ENCODE data around the gene GPR61. TPM values are rescaled to one million over a fixed set of nuclear protein-coding genes. Genes with fewer than 3 reads are reported as not detected.

GPR61 gene
- total RNA-seq, 2 donors from 2014 or later, result not detected

DNA sequence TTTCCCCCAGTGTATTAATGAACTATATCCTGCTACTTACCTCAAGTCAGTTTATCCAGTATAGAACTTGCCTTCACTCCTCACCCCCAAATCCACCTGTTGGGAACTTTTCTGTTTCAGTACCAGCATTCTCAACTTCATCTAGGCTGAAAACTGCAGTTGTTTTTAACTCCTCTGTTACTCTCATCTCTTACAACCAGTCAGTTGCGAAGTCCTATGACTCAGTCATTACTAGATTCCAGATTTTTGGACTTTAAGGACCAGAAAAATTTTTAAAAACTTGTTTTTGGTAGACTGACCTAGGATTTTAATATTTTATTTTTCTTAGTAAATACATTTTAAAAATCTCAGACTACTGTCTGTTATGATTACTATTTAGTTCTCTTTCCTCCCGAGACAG, 16.9 kb downstream of the GPR61 start:
- no peak for DNase-seq (ENCODE audit: low spot score)
- intact Hi-C loops (cut with DNase I), result no loop called here

DNA sequence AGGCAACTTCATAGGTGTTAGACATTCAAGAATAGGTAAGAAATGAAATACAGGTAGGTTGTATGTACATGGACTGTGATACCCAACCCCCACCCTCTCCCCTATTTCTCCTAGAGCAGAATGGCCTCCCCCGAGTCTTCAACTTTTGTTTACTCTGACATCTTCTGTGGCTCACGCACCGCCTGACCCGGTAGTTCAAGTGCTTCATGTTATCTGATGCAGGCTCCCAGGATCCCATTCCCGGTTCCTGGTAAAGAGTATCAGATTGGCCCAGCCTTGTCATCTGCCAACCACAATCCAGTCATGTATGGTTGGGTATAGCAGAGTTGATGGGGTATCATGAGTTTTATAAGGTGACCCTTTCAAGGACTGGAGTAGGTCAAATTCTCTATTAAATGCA, 17.8 kb downstream of the GPR61 start:
- intact Hi-C loops (cut with DNase I), result no loop called here
- DNase-seq (ENCODE audit: low spot score), result no peak

- no peak for DNase-seq (ENCODE audit: low spot score)
- intact Hi-C loops (cut with DNase I), result no loop called here
These were observed 20.3 kb downstream of the GPR61 start for GRCh38 chr1:109559995-109560394.

DNA sequence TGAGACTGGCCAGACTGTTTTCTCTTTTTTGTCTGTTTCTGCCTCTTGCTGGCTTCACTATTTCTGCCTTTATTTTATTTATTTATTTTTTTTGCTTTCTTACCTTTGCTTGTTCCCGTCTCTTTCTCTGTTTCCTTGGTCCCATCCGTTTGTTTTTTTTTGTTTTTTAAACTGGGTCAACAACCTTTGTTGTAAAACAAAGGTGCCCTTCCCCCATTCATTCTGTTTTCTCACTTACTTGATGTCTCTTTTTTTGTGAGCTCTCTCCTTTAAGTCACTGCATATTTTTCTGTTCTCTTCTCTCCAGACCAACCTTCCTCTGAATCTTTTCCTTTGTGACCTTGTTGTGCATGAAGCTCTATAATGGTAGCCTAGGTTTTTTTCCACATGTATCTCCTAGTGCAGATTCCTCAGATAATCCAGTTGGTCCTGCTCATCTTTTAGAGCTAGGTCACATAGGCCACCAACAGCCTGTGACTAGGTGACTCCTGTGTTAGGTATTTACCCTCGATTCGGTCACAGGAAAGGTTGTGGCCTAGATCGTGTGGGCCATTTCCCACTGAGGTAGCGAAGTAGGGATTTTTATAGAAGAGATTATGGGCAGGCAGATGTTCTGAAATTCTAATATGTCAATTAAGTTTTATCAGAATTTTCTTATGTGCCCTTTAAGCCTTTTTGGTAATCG, 24.7 kb downstream of the GPR61 start:
- intact Hi-C loops (cut with DNase I), result no loop called here

GRCh38 chr1:109565241-109565640, 25.6 kb downstream of the GPR61 start:
- intact Hi-C loops (cut with DNase I), result no loop called here
- no peak for DNase-seq (ENCODE audit: low spot score)

More for the DNA sequence above, 24.7 kb downstream of the GPR61 start:
- DNase-seq (ENCODE audit: low spot score), result no peak

DNA sequence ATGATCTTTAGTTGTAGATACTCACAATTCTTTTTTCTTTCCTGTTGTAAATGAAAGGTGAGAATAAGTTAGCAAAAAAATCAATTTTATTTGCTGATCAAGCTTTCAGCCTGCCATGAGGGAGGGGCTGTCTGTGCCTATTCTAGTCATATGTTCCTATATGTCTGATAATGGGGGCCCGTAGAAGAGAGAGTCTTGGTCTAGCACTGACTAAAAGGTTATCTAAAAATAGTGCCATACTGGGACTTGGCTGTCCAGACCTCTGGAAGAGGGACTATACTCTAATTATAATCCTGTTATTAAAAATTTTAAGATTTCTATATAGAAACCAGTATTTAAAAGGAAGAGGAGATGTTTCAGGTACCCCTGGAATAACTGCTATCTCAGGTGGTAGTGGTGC, 27.3 kb downstream of the GPR61 start:
- intact Hi-C loops (cut with DNase I), result no loop called here
- no peak for DNase-seq (ENCODE audit: low spot score)

GRCh38 chr1:109567877-109568672, 28.4 kb downstream of the GPR61 start:
- no peak for DNase-seq (ENCODE audit: low spot score)
- intact Hi-C loops (cut with DNase I), result no loop called here

GRCh38 chr1:109569323-109569722, 29.7 kb downstream of the GPR61 start:
- DNase-seq (ENCODE audit: low spot score), result no peak
- intact Hi-C loops (cut with DNase I), result no loop called here

DNA sequence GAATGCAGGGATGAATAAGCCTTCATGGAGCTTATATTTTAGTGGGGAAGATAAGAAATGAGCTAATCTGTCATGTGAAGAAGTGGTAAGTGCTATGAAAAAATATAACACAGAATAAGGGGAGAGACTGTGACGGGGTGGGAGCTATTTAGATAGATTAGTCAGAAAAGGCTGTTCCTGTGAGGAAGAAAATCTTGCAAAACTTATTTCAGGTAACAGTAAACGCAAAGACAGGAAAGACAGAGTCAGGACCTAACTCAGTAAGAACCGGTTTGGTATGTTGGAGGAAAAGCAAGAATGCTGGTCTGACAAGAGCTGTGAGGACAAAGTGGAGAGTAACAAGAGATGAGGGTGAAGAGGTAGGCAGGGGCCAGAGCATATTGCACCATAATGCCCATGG, 30.7 kb downstream of the GPR61 start:
- intact Hi-C loops (cut with DNase I), result no loop called here
- no peak for DNase-seq (ENCODE audit: low spot score)

GRCh38 chr1:109573785-109574184, 34.1 kb downstream of the GPR61 start:
- intact Hi-C loops (cut with DNase I), result no loop called here

DNA sequence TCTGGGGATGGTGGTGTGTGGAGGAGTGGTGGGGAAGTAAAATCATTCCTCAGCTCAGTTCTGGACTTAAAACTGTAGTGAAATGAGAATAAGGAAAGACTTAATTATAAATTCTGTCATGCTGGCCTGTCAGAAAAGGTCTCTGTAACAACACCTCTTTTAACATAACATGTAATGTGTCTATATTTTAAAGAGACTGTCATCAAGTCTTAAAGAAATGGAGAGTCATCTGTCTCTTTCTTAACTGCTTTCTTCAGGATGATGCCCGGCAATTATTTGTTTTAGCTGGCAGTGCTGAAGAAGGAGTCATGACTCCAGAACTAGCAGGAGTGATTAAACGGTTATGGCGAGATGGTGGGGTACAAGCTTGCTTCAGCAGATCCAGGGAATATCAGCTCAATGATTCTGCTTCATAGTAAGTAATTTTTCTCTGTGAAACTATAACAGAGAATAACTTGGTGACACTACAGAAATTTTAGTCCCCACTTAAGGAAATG, 39.3 kb downstream of the GPR61 start:
- DNase-seq (ENCODE audit: low spot score), result no peak

More at GRCh38 chr1:109573785-109574184, 34.1 kb downstream of the GPR61 start:
- no peak for DNase-seq (ENCODE audit: low spot score)

DNA sequence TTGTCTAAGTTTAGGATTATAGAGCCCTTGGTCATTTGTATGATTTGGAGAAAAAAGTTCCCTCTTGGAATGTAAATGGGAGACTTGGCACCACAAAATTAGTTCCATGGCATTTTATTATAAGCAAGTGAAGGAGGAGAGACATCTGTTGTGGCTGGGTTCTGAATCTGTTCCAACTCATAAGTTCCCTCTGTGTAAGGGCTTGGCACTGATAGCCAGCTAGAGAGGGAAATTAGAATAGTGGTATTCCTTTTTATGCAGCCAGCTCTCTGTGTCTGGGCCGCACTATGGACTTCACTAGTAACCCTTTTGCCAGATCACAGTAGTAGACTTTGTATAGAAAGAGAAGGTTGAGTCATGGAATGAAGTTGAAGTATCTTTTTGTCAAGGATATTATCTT, 39.8 kb downstream of the GPR61 start:
- intact Hi-C loops (cut with DNase I), result loop anchor here in 1 of 2 donors (5.0 kb wide), 1 partner anchor 78 kb away; the partner anchor contains the start of gene GSTM4
- no peak for DNase-seq (ENCODE audit: low spot score)

More for the DNA sequence above, 39.3 kb downstream of the GPR61 start:
- intact Hi-C loops (cut with DNase I), result loop anchor here in 1 of 2 donors (5.0 kb wide), 1 partner anchor 78 kb away; the partner anchor contains the start of gene GSTM4

DNA sequence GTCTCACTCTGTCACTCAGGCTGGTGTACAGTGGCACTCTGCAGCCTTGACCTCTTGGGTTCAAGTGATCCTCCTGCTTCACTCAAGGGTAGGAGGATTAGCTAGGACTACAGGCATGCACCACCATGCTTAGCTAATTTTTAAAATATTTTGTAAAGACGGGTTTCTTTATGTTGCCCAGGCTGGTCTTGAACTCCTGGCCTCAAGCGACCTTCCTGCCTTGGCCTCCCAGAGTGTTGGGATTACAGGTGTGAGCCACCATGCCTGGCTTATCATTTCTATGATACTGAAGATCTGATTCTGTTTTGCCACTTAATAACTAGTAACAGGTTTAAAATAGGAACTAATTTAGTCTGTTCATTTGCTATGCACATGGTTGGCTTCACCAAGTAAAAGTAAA, 42.3 kb downstream of the GPR61 start:
- no peak for DNase-seq (ENCODE audit: low spot score)
- intact Hi-C loops (cut with DNase I), result no loop called here

DNA sequence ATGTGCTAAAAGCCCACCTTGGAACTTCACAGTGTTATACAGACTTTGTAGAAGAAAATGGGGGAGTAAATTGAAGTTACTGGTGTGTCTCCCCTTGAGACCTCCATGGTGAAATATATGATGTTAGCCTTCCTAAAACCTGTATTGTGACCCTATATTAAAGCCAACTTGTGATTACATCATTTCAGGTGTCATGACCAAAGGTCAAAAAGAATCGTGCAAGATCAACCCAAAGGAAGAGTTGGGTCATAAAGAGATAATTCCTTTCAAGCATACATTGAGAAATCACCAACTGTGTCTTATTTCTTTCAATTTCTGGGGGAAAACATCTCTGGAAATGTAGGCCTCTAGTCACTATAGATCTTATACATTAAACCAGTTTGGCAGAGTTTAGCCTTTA, 45.1 kb downstream of the GPR61 start:
- no peak for DNase-seq (ENCODE audit: low spot score)
- intact Hi-C loops (cut with DNase I), result no loop called here

GRCh38 chr1:109586055-109586454, 46.4 kb downstream of the GPR61 start:
- no peak for DNase-seq (ENCODE audit: low spot score)
- intact Hi-C loops (cut with DNase I), result no loop called here

DNA sequence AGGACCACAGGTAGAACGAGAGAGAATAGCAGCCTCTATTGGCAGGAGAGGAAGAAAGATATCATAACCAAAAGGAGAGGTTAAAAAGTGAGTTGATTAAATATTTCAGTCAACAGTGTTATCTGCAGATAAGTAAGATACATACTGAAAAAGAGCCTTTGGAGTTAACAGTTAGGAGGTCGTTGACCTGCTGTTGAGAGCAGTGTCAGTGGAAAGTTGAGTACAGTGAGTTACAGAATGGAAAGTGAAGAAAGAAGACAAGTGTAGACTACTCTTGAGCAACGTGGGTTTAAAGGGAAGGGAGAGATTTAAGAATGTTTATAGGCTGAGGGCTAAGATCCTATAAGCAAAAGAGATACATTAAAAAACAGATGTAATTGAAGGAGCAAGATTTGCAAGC, 49.5 kb downstream of the GPR61 start:
- intact Hi-C loops (cut with DNase I), result no loop called here
- DNase-seq (ENCODE audit: low spot score), result no peak

DNA sequence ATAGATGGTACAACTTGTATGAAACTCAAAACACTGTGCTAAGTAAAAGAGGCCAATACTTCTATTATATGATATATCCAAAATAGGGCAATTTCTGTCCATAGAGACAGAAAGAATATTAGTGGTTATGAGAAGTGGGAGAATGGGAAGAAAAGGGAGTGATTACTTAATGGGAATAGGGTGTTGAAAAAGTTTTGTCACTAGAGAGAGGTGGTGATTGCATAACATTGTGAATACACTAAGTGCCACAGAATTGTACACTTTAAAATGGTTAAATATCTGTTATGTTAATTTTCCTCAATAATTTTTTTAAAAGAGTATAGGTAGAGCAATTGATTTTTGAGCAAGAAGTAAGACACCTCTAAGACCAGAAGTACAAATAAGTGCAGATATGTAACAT, 50.0 kb downstream of the GPR61 start:
- intact Hi-C loops (cut with DNase I), result no loop called here
- DNase-seq (ENCODE audit: low spot score), result no peak

- intact Hi-C loops (cut with DNase I), result no loop called here
These were observed 53.2 kb downstream of the GPR61 start for GRCh38 chr1:109592916-109593315.

DNA sequence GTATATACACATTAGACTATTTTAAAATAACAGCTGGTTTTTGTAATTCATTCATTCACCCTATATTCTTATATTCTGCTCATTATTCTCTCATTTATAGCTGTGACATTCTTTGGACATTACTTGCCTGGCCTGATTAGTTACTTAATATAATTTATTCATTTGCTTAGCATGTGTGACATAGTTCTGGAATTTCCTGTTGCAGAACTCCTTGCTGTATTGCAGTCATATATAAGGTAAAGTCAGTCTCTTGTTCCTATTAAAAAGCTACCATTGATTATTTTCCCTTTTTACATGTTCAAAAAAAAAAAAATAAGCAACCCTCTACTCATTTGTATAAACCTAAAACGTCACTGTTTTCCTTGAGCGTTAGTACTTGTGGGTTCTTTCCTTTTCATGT, 55.9 kb downstream of the GPR61 start:
- intact Hi-C loops (cut with DNase I), result no loop called here
- DNase-seq (ENCODE audit: low spot score), result no peak

More at GRCh38 chr1:109592916-109593315, 53.2 kb downstream of the GPR61 start:
- DNase-seq (ENCODE audit: low spot score), result no peak

All from posterior vena cava (tissue), 2 donors.